GM21576 (cell line): Measurements from ENCODE around the gene EXOSC10.
"Not testable (repeated sequence)": the region's sequence is repeated elsewhere in the genome, so short reads cannot be mapped to it uniquely, and the experiment has no call there.

Experiments
- ATAC-seq: cut with Tn5 transposase; IDR thresholded peaks from one replicate; pipeline ENCODE4 v1.9.1; 2021; ENCODE audit warnings: mild to moderate bottlenecking, moderate library complexity; ENCODE audit not compliant: unreplicated experiment

EXOSC10 gene

DNA sequence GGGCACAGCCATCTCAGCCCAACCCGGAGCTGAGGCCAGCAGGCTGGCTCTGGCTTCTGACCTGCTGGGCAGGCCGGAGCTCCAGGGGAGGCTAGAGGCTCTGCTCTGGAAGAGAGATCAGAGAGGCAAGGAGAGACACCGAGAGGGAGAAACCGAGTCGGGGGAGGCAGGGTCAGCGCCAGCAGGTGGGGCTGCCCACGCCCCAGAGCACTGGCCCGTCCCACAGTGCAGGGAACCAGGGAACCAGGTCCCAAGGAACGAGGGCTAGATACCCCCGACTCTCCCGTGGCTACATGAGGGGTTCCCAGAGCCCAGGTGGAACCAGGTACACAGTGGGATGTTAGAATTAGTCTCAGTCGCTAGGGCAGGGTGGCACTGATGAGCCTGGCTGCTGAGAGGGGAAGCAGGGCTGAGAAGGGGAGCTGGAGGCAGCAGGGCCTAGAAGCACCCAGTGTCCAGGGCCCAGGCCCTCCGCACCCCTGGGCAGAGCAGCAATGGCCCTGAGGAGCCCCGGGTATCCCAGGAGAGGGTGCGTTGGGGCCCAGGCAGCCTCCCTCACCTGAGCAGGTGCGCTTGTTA, 54.7 kb downstream of the EXOSC10 start:
- no peak for ATAC-seq

DNA sequence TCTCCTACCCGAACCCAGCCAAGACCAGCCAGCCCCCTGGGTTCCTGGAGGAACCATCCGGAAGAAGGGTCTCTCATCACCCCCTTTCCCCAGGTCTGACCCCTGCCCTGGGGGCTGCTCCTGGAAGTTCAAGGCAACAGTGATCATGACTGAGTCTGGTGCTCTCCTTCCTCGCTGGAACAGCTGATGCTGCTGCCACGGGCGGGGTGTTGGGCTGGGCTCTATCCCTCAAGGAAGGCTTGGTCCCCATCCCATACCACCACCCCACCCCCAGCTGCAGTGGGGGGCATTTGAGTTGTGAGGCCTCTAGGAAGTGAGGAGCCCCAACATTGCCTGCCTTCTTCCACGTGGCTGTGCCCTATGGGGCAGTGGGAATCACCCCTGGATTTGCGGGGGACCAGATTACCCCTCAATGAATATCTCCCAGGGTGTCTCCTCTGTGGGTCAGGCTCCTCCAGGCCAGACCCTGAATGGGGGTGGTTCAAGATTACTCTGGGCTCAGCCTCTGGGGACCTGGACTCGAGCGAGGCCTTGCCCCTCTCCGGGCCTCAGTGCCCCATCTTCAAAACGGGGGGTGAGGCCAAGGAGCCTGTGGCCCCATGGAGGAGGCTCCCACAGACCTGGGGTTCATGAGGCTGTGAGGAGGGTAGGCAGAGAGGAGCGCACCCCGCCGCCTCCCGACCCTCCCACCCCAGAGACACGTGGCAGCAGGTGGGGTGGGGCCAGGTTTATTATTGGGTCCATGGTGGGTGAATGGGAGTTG, 55.4 kb downstream of the EXOSC10 start:
- no peak for ATAC-seq

DNA sequence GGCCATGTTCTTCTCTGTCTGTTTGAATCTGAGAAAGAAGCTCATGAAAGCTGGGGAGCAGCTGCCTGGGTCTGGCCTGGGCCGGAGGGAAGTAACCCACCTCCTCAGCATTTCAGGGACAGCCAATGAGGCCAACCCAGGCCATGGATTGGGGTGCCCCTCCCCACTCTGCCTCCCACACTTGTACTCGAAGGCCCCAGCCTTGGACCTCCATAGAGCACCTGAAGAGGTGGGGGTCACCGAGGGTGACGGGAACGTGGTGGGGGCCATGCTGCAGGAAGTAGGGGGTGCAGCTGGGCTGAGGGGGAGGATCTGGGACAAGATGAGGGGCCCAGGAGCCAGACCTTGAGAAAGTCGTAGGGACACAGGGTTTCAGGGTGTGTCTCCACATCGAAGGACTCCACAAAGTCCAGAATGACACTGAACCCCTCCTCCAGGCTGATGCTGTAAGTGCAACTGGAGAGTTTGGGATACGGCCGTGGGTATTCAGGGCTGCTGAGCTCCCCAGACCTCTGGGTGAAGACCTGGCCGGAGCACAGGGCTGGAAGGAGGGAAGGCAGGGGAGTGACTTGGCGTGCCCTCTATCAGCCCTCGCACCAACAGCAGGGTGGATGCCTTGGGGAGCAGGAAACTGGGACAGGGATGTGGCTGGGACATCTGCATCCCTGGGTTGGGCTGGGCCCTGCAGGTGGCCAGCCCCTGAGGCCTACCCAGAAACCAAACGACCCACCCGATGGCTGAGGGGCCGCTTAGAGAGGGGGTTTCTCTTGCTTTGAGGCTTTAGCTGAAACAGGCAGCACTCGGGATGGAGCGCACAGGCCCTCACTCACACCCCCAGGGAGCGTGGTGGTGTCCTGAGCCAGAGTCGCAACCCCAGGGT, 56.4 kb downstream of the EXOSC10 start:
- no peak for ATAC-seq

DNA sequence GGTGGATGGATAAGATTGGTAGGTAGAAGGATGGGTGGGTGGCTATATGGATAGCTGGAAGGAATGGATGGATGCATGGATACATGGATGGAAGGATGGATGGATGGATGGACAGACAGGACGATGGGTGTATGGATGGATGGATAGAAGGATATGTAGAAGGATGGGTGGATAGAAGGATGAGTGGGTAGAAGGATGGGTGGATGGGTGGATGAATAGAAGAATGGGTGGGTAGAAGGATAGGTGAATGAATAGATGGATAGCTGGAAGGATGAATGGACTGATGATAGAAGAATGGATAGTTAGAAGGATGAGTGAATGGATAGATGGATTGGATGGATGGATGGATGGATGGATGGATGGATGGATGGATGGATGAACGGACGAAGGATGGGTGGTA, 57.6 kb downstream of the EXOSC10 start:
- ATAC-seq, result no peak

DNA sequence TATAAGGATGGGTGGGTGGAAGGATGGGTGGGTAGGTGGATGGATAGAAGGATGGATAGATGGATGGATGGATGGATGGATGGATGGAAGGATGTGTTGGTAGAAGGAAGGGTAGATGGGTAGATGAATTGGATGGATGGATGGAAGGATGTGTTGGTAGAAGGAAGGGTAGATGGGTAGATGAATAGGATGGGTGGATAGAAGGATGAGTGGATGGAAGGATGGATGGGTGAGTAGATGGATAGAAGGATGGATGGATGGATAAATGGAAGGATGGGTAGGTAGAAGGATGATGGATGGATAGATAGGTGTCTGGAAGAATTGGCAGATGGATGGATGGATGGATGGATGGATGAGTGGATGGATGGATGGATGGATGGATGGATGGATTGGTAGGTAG, 58.6 kb downstream of the EXOSC10 start:
- ATAC-seq, result no peak

DNA sequence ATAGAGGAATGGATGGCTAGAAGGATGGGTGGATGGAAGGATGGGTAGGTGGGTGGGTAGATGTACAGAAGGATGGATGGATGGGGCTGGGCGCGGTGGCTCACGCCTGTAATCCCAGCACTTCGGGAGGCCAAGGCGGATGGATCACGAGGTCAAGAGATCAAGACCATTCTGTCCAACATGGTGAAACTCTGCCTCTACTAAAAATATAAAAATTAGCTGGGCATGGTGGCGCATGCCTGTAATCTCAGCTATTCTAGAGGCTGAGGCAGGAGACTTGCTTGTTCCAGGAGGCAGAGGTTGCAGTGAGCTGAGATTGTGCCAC, 59.6 kb downstream of the EXOSC10 start:
- ATAC-seq, result not testable (repeated sequence)

DNA sequence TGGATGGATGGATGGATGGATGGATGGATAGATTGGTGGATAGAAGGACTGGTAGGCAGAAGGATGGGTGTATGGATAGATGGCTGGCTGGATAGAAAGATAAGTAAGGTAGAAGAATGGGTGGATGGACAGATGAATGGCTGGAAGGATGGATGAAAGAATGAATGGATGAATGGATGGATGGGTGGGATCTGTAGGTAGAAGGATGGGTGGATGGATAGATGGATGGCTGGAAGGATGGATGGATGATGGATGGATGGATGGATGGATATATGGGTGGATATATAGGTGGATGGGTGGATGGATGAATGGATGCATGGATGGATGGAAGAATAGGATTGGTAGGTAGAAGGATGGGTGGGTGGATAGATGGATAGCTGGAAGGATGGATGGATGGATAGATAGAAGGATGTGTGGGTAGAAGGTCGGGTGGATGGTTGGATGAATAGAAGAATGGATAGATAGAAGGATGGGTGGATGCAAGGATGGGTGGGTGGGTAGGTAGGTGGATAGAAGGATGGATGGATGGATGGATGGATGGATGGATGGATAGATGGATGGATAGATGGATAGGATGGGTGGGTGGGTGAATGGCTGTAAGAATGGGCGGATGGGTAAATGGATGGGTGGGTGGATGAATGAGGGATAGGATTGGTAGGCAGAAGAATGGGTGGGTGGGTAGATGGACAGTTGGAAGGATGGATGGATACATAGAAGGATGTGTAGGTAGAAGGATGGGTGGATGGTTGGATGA, 60.1 kb downstream of the EXOSC10 start:
- ATAC-seq, result no peak

DNA sequence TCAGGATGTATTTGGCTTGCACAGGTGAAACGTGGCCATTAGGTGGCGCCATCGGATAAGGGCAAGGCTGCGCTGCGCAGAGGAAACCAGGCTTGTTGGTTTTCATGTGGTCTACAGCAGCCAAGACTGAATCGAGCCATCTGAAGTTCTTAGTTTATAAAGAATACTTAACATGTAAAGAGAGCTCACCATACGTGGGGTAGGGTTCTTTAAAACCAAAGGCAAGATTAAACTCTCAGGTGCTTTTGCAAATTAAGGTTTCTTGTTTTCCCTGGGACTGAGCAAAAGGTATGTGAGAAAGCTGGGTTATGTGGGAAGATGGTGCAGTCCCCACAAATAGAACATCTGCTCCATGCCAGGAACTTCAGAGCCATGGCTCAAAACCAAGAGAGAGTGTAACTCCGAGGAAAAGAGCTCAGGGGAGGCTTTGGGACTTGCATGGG, 61.9 kb downstream of the EXOSC10 start:
- ATAC-seq, result no peak

DNA sequence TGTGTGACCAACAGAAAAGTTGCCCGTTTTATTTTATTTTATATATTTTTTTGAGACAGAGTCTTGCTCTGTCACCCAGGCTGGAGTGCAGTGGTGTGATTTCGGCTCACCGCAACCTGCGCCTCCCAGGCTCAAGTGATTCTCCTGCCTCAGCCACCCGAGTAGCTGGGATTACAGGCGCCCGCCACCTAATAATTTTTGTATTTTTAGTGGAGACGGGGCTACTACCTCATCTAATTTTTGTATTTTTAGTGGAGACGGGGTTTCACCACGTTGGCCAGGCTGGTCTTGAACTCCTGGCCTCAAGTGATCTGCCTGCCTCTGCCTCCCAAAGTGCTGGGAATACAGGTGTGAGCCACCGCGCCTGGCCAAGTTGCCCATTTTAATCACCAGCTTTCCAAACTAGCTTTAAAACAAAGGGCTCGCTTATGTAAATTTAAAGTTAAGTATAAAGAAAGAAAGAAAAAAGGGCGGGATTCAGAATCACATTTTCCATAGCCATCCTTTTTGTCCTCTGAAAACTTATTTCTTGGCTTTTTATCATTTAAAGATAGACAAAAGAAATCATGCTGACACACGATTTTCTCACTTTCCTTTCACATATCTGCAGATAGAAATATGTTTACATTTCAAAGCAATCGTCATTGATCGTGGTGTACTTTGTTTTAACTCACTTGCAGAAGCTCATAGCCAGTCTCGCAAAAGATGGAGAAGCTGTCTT, 62.5 kb downstream of the EXOSC10 start:
- ATAC-seq, result not testable (repeated sequence)

DNA sequence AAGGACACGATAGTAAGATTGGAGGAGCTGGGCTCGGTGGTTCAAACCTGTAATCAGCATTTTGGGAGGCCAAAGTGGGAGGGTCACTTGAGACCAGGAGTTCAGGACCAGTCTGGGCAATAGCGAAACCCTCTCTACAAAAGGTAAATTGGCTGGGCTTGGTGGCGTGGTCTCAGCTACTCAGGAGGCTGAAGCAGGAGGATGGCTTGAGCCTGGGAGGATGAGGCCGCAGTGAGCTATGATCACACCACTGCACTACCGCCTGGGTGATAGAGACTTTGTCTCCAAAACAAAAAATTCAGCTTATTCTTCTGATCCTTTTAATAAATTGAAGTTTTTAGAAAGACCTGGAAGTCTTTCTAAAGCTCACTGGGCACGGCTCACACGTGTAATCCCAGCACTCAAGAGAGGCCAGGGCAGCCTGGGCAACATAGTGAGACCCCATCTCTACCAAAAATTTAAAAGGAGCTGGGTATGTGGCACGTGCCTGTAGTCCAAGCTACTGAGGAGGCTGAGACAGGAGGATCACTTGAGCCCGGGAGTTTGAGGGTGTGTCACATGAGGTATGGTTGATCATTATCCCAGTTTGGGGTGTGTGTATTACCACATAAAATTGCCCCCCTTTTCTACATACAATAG, 67.9 kb downstream of the EXOSC10 start:
- ATAC-seq, result no peak

DNA sequence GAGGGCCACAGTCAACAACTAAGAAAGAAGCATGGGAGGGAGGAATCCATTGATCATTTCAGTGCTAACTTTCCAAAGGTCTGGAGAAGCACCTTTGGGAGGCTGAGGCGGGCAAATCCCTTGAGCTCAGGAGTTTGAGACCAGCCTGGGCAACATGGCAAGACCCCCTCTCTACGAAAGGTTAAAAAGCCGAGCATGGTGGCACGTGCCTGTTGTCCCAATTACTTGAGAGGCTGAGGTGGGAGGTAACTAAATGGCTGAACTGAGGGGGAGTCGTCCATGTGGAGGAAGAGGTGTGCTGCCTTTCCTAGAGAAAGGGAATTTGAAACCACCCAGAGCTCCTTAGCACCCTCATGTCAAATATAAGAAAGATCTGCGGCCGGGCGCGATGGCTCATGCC, 68.8 kb downstream of the EXOSC10 start:
- ATAC-seq, result no peak

DNA sequence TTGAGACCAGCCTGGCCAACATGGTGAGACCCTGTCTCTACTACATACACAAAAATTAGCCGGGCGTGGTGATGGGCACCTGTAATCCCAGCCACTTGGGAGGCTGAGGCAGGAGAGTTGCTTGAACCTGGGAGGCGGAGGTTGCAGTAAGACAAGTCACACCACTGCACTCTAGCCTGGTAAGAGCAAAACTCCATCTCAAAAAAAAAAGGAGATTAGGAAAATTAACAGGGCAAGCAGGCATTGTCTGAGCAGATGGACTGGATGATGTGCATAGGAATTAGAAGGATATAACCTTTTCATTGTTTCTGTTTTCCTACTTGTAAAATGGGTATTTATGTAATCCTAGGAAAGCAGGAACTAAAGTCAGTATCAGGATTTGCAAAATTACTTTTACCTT, 71.7 kb downstream of the EXOSC10 start:
- ATAC-seq, result no peak

DNA sequence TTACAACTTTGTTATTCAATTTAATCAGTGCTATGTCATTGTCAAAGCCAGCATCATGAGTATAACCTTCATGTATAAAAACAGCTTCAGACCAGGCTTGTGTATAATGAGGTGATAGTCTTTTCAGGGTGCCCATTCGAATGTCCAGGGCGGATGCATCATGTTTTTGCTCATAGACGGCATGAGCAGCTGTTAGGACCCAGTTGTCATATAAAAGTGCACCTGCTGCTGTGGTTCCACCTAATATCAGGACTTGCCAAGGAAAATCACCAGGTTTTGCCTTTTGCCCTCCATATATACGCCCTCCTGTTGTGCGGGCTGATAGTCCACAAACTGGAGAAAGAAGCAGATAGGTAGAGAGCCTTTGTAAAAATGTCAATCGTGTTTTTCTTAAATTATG, 72.4 kb downstream of the EXOSC10 start:
- no peak for ATAC-seq

DNA sequence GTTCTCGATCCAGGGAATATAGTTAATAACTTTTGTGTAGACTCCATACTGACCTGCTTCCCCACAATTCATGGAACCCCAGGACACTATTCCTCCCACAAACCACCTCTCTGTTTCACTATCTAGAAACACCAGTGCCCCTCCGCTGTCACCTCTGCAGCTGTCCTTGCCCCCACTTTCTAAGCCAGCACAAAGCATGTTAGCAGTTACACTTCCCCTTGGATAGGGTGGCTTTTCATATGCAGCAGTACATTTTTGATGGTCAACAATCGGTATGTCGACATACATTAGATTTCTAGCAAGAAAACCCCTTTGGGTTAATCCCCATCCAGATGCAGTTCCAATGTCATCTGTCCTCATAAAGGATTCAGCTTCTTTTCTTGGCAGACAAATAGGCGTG, 72.8 kb downstream of the EXOSC10 start:
- no peak for ATAC-seq

DNA sequence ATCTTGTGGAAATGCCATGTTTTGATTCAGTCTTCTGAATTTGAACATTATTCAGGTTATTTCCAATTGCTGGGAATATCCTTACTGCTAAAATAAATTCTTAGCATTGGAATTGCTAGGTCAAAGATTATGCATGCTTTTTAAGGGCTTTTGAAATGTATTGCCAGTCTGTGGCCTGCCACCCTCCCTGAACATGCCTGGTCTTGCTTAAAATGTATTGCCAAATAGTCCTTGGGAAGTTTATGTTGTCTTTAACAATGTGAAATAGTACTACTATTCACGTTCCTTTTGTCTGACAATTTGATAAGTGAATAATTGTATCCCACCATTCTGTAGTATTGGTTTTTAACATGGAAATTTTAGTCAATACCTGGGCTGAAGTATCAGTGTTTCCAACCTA, 73.6 kb downstream of the EXOSC10 start:
- no peak for ATAC-seq

DNA sequence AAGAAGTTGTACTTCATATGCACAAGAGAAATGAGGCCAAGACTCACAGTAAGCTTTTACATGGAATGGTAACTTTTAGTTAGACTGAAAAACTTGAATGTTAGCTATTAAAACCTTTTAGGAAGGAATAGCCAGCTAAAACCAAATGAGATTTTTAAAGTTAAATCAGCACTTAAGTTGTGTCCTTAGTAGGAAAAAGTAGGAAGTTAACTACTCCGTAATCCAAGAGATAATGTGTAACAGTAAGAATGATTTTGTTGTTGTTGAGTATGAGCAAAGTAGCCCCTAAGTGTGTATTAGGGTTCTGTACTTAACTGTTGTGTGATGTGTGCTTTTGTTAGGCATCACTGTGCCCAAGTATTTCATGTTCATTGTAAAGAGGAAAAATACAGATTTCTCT, 74.1 kb downstream of the EXOSC10 start:
- no peak for ATAC-seq

DNA sequence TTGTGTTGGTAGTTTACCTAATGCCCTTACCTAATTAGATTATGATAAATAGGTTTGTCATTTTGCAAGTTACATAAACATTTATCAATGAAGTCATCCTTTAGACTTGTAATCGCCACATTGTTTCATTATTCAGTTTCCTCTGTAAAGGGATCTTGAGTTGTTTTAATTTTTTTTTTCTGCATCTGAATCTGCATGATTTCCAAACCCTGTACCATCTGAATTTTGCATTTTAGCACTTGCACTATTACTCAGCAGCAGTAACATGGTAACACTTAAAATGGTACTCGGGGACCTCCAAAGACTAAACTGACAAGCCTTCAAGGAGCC, 74.8 kb downstream of the EXOSC10 start:
- no peak for ATAC-seq

DNA sequence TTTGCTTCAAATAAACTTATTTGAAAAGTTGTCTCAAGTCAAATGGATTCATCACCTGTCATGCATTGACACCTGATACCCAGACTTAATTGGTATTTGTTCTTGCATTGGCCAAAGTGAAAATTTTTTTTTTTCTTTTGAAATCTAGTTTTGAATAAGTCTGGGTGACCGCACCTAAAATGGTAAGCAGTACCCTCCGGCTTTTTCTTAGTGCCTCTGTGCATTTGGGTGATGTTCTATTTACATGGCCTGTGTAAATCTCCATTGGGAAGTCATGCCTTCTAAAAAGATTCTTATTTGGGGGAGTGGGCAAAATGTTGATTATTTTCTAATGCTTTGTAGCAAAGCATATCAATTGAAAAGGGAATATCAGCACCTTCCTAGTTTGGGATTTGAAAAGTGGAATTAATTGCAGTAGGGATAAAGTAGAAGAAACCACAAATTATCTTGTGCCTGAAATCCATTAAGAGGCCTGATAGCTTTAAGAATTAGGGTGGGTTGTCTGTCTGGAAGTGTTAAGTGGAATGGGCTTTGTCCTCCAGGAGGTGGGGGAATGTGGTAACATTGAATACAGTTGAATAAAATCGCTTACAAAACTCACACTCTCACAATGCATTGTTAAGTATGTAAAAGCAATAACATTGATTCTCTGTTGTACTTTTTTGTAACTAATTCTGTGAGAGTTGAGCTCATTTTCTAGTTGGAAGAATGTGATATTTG, 75.4 kb downstream of the EXOSC10 start:
- no peak for ATAC-seq

DNA sequence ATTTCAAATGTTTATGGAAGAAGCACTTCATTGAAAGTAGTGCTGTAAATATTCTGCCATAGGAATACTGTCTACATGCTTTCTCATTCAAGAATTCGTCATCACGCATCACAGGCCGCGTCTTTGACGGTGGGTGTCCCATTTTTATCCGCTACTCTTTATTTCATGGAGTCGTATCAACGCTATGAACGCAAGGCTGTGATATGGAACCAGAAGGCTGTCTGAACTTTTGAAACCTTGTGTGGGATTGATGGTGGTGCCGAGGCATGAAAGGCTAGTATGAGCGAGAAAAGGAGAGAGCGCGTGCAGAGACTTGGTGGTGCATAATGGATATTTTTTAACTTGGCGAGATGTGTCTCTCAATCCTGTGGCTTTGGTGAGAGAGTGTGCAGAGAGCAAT, 76.5 kb downstream of the EXOSC10 start:
- no peak for ATAC-seq

DNA sequence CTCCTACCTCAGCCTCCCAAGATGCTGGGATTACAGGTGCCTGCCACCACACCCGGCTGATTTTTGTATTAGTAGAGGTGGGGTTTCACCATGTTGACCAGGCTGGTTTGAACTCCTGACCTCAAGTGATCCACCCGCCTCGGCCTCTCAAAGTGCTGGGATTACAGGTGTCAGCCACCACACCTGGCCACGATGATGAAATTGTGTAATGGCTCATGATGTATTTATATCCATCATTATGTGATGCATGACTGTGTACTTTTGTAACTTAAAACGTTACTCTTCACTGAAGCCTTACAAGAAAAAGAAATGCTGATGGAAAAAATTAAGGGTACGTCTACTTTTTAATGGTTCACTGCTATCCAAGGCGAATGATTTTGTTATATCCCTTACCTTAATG, 79.7 kb downstream of the EXOSC10 start:
- ATAC-seq, result no peak
